GM06990 (cell line): ENCODE results near the gene USB1.

Experiments
- DNase-seq: peaks from one replicate; pipeline ENCODE4 v3.0.0-alpha.2; 2011; ENCODE audit not compliant: insufficient read length; ENCODE audit errors: extremely low read depth
- H3K27me3 ChIP-seq: replicated peaks from 2 replicates; pipeline ENCODE4 v1.6.0; 2011; ENCODE audit warnings: low read length; ENCODE audit not compliant: control insufficient read depth, insufficient read depth
- H3K36me3 ChIP-seq: 2 replicates; pipeline ENCODE4 v1.5.1; 2011; ENCODE audit warnings: low read length; ENCODE audit not compliant: control insufficient read depth, insufficient read depth
- H3K4me3 ChIP-seq: replicated peaks from 2 replicates; pipeline ENCODE4 v1.5.1; 2011; ENCODE audit warnings: low read depth, mild to moderate bottlenecking, control low read depth, low read length
- CTCF ChIP-seq: IDR thresholded peaks from 2 replicates; pipeline ENCODE4 v1.5.1; 2011; ENCODE audit warnings: low read length, control low read depth, mild to moderate bottlenecking, inconsistent platforms; ENCODE audit not compliant: insufficient read depth, poor library complexity, severe bottlenecking

Gene USB1

GRCh38 chr16:58037365-58038057 is 36.3 kb downstream of the USB1 start:
- no peaks in the 10 kb centered on the region for H3K27me3 ChIP-seq
- no peaks in the 10 kb centered on the region for H3K36me3 ChIP-seq
- TF ChIP-seq CTCF, result no peak
- DNase-seq, result no peak
- no peak overlapping the region for H3K4me3 ChIP-seq

GRCh38 chr16:58038219-58038641 is 37.0 kb downstream of the USB1 start:
- Histone ChIP-seq H3K4me3 (no peak overlapping the region), H3K36me3 (no peaks in the 10 kb centered on the region), H3K27me3 (no peaks in the 10 kb centered on the region)
- TF ChIP-seq CTCF, result no peak
- no peak for DNase-seq

GRCh38 chr16:58039829-58040495 is 38.8 kb downstream of the USB1 start:
- no peak for TF ChIP-seq CTCF
- no peaks in the 10 kb centered on the region for H3K36me3 ChIP-seq
- H3K27me3 ChIP-seq, result no peaks in the 10 kb centered on the region
- no peak for DNase-seq
- no peak overlapping the region for H3K4me3 ChIP-seq

GRCh38 chr16:58040496-58040846 is 39.3 kb downstream of the USB1 start:
- no peak for TF ChIP-seq CTCF
- Histone ChIP-seq H3K4me3 (no peak overlapping the region), H3K27me3 (no peaks in the 10 kb centered on the region), H3K36me3 (no peaks in the 10 kb centered on the region)
- no peak for DNase-seq

GRCh38 chr16:58040945-58041627 is 39.9 kb downstream of the USB1 start:
- Histone ChIP-seq H3K4me3 (no peak overlapping the region), H3K27me3 (no peaks in the 10 kb centered on the region), H3K36me3 (no peaks in the 10 kb centered on the region)
- no peak for DNase-seq
- no peak for TF ChIP-seq CTCF
